Activated gamma-delta T cell treated with Interleukin-2 at 50 U/mL for 16 hours (primary cell): ENCODE measurements around the gene SPHK2.
A peak's percentile ranks its signal among the peaks of the same experiment; 100 is the strongest.
"Not testable (repeated sequence)": the region's sequence is repeated elsewhere in the genome, so short reads cannot be mapped to it uniquely, and the experiment has no call there.

Experiments used
- DNase-seq: peaks from one replicate; pipeline ENCODE4 v3.0.0-alpha.2; 2020

SPHK2 gene

GRCh38 chr19:48664476-48664875 lies 45.2 kb downstream of the SPHK2 start:
- no peak for DNase-seq

- no peak for DNase-seq
Observed at GRCh38 chr19:48665786-48666185, 46.5 kb downstream of the SPHK2 start.

- no peak for DNase-seq
Observed at GRCh38 chr19:48668332-48668731, 49.0 kb downstream of the SPHK2 start.

- DNase-seq: no peak
Observed at GRCh38 chr19:48668761-48669160, 49.5 kb downstream of the SPHK2 start.

GRCh38 chr19:48669903-48670668 lies 50.8 kb downstream of the SPHK2 start:
- DNase-seq: no peak

GRCh38 chr19:48670699-48671445 lies 51.6 kb downstream of the SPHK2 start:
- no peak for DNase-seq

GRCh38 chr19:48671446-48671995 lies 52.2 kb downstream of the SPHK2 start:
- no peak for DNase-seq

- DNase-seq: no peak
Observed at GRCh38 chr19:48672994-48673393, 53.7 kb downstream of the SPHK2 start, which contains the start of gene NTN5. Gene NTN5 (minus strand): TSS chr19:48673017. CDS start chr19:48670986, 2,031 bp downstream.

GRCh38 chr19:48673436-48674100 lies 54.3 kb downstream of the SPHK2 start:
- DNase-seq: no peak

GRCh38 chr19:48674216-48674809 lies 55.0 kb downstream of the SPHK2 start:
- no peak for DNase-seq

GRCh38 chr19:48674921-48675824 lies 55.9 kb downstream of the SPHK2 start:
- DNase-seq: peak; percentile 74

GRCh38 chr19:48676487-48676886 lies 57.2 kb downstream of the SPHK2 start:
- DNase-seq: no peak

GRCh38 chr19:48676887-48677286 lies 57.6 kb downstream of the SPHK2 start:
- no peak for DNase-seq

GRCh38 chr19:48678201-48678600 lies 58.9 kb downstream of the SPHK2 start:
- DNase-seq: no peak

- not testable (repeated sequence) for DNase-seq
Observed at GRCh38 chr19:48680006-48680405, 60.7 kb downstream of the SPHK2 start.
